ENCODE data around the gene BACH1. TPM values are rescaled to one million over a fixed set of nuclear protein-coding genes. Genes with fewer than 3 reads are reported as not detected.

BACH1 gene
- total RNA-seq, 1 donor from 2014 or later = 69.2 TPM

DNA sequence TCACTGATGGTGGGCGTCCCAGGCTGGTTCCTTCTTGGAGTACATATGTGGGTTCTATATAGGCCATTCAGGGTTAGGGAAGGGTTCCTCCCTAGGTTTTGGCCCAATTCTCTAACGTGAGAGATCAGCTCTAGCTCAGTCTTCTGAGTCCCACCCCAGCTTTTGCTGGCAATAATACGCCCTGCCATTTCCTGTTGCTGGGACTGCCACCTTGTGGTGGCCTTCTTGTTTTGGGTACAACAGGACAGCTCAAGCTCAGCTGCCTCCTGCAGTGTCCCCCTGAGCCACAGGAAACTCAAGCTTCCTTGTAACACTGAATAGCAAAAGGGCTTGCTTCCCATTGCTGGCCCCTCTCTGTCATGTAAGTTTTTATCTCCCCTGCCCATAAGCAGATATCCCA, 77.8 kb downstream of the BACH1 start:
- Mint-ChIP-seq H3K9me3 (peaks cover 3% of the 10 kb centered on the region), H3K36me3 (ENCODE audit: low read depth) (peaks cover 14% of the 10 kb centered on the region), H3K4me3 (no peak overlapping the region), H3K27ac (ENCODE audit: unreplicated experiment) (peak overlapping the region; percentile 27), H3K4me1 (no peaks in the 10 kb centered on the region), H3K27me3 (ENCODE audit: low read depth) (no peaks in the 10 kb centered on the region)
- DNase-seq (ENCODE audit: low read depth, low spot score) = peak; percentile 8
- TF ChIP-seq, protein P1, sequence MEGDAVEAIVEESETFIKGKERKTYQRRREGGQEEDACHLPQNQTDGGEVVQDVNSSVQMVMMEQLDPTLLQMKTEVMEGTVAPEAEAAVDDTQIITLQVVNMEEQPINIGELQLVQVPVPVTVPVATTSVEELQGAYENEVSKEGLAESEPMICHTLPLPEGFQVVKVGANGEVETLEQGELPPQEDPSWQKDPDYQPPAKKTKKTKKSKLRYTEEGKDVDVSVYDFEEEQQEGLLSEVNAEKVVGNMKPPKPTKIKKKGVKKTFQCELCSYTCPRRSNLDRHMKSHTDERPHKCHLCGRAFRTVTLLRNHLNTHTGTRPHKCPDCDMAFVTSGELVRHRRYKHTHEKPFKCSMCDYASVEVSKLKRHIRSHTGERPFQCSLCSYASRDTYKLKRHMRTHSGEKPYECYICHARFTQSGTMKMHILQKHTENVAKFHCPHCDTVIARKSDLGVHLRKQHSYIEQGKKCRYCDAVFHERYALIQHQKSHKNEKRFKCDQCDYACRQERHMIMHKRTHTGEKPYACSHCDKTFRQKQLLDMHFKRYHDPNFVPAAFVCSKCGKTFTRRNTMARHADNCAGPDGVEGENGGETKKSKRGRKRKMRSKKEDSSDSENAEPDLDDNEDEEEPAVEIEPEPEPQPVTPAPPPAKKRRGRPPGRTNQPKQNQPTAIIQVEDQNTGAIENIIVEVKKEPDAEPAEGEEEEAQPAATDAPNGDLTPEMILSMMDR (conservative IDR thresholded peaks at IDR 0.05) = peak; percentile 44

DNA sequence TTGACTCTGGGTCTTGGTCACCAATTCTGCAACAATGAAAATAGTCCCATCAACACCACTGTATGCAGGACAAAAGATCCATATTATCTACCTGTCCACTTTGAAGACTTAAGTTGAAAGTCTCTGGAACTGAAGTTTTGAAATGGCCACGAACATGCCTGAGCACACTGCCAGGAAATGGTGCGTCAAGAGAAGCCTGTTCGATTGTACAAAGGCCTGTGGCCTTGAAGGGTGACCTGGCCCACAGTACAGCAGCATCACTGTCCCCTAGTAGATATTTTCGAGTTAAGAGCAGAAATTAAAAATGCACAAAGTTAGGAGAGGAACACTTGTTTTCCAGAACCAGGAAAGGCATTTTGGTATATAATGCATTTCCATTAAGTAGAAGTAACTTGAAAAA, 78.5 kb downstream of the BACH1 start:
- no peak overlapping the region for H3K4me3 Mint-ChIP-seq
- TF ChIP-seq, protein P1 (conservative IDR thresholded peaks at IDR 0.05) = no peak
- H3K27me3 Mint-ChIP-seq (ENCODE audit: low read depth) = no peaks in the 10 kb centered on the region
- H3K4me1 Mint-ChIP-seq = no peaks in the 10 kb centered on the region
- peaks cover 3% of the 10 kb centered on the region for H3K9me3 Mint-ChIP-seq
- H3K27ac Mint-ChIP-seq (ENCODE audit: unreplicated experiment) = peak overlapping the region; percentile 53
- no peak for DNase-seq (ENCODE audit: low read depth, low spot score)
- H3K36me3 Mint-ChIP-seq (ENCODE audit: low read depth) = peaks cover 14% of the 10 kb centered on the region

DNA sequence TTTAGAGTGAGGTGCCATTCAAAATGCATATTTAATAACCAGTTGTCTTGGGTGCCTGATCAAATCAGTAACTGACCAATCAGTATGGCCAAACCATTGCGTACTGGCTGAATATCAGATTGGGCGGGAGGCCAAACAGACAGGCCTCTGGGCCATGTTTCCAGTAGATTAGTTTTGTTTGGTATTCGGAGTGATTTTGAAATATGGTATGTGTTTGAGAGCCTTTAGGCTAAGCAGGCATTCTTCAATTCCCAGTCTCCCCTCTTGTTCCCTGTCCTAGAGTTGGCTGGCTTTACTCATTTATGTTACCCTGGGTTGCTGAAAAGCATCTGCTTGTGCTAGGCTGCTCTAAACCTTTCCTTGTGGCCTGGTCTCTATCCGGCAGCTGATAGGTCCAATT, 80.1 kb downstream of the BACH1 start:
- peaks cover 11% of the 10 kb centered on the region for H3K36me3 Mint-ChIP-seq (ENCODE audit: low read depth)
- H3K9me3 Mint-ChIP-seq = peaks cover 4% of the 10 kb centered on the region
- no peak for DNase-seq (ENCODE audit: low read depth, low spot score)
- TF ChIP-seq, protein P1 (conservative IDR thresholded peaks at IDR 0.05) = no peak
- H3K4me3 Mint-ChIP-seq = no peak overlapping the region
- H3K4me1 Mint-ChIP-seq = no peaks in the 10 kb centered on the region
- no peaks in the 10 kb centered on the region for H3K27me3 Mint-ChIP-seq (ENCODE audit: low read depth)
- no peak overlapping the region for H3K27ac Mint-ChIP-seq (ENCODE audit: unreplicated experiment)

DNA sequence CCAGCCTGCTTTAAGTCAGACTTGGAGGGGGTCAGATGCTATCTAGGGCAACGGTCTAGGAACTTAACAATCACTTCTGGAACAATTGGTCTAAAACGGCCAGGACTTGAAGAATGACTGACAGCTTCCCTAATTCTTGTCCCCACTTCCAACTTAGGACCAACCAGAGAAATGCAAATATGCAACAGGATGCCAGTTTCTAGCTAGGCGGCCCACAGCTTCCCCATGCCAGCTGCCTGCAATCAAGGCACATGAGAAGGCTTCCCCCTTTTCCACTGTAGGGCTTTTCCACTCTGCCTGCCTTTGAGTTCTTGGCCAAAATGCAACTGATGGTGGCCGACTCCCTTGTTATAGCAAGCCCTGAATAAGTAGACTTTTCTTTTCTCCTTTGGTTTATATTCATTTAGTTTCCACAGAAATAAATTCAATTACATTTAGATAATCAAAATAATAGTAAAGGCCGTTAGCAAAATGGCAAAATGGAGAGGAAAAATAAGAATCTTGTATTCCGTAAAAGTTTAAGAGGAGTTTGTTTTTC, 80.9 kb downstream of the BACH1 start:
- DNase-seq (ENCODE audit: low read depth, low spot score) = no peak
- H3K4me3 Mint-ChIP-seq = no peak overlapping the region
- H3K36me3 Mint-ChIP-seq (ENCODE audit: low read depth) = peaks cover 11% of the 10 kb centered on the region
- peaks cover 4% of the 10 kb centered on the region for H3K9me3 Mint-ChIP-seq
- H3K27me3 Mint-ChIP-seq (ENCODE audit: low read depth) = no peaks in the 10 kb centered on the region
- no peaks in the 10 kb centered on the region for H3K4me1 Mint-ChIP-seq
- TF ChIP-seq, protein P1 (conservative IDR thresholded peaks at IDR 0.05) = no peak
- no peak overlapping the region for H3K27ac Mint-ChIP-seq (ENCODE audit: unreplicated experiment)

DNA sequence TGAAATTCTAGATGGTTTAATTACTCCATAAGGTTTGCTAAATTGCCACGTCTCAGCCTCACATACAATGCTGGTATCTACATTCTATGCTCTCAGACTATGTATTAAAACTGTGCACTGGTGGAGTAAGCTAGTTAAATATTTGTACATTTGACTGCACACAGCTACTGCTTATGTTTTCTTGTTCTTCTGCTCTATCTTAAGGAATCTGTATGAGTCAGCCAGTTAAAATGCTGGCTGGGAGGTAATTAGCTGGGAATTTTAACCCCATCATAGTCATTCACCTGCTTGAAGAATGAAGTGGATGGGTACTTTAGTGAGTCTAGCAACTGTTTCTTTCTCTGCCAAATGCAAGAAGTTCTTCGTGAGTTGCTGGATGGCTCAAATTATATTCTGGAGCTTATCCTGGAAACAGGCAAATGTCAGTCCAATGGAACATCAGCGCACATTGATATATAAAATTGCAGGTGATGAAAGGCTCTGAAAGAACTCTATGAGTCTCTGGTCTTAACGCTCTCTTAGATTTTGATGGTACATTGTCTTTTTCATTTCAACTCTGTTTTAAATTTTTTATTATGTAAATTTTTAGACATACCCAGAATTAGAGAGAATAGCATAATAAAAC, 83.4 kb downstream of the BACH1 start:
- no peak overlapping the region for H3K27ac Mint-ChIP-seq (ENCODE audit: unreplicated experiment)
- H3K27me3 Mint-ChIP-seq (ENCODE audit: low read depth) = no peaks in the 10 kb centered on the region
- no peak overlapping the region for H3K4me3 Mint-ChIP-seq
- TF ChIP-seq, protein P1 (conservative IDR thresholded peaks at IDR 0.05) = no peak
- peaks cover 4% of the 10 kb centered on the region for H3K9me3 Mint-ChIP-seq
- H3K36me3 Mint-ChIP-seq (ENCODE audit: low read depth) = peaks cover 7% of the 10 kb centered on the region
- no peak for DNase-seq (ENCODE audit: low read depth, low spot score)
- H3K4me1 Mint-ChIP-seq = no peaks in the 10 kb centered on the region

All from neural crest cell (in vitro differentiated cells).